H9 (cell line): ENCODE measurements around the gene UBE2V1. TPM values are rescaled to one million over a fixed set of nuclear protein-coding genes. Genes with fewer than 3 reads are reported as not detected.

Experiments
- DNase-seq: peaks from one replicate; pipeline ENCODE4 v3.0.0-alpha.2; 2017
- H2AFZ ChIP-seq: one replicate; pipeline ENCODE4 v1.6.1; 2013; ENCODE audit warnings: mild to moderate bottlenecking, low read length, control low read depth, moderate library complexity
- H2AK5ac ChIP-seq: 2 replicates; pipeline ENCODE4 v1.6.1; 2013; ENCODE audit warnings: low read length, control low read depth, mixed read lengths; ENCODE audit not compliant: insufficient read length
- H2BK120ac ChIP-seq: one replicate; pipeline ENCODE4 v1.6.1; 2013; ENCODE audit warnings: low read depth, mild to moderate bottlenecking, low read length, control low read depth, inconsistent platforms; ENCODE audit not compliant: poor library complexity, severe bottlenecking
- H2BK12ac ChIP-seq: 2 replicates; pipeline ENCODE4 v1.6.1; 2013; ENCODE audit warnings: low read length, control low read depth, mixed read lengths, low read depth; ENCODE audit not compliant: insufficient read length
- H2BK15ac ChIP-seq: 2 replicates; pipeline ENCODE4 v1.6.1; 2013; ENCODE audit warnings: low read depth, low read length, control low read depth
- H2BK20ac ChIP-seq: one replicate; pipeline ENCODE4 v1.6.1; 2013; ENCODE audit warnings: low read depth, mild to moderate bottlenecking, low read length, control low read depth, inconsistent platforms; ENCODE audit not compliant: poor library complexity, severe bottlenecking
- H2BK5ac ChIP-seq: 2 replicates; pipeline ENCODE4 v1.6.1; 2013; ENCODE audit warnings: low read length, control low read depth, mixed read lengths; ENCODE audit not compliant: insufficient read length
- H3K14ac ChIP-seq: 2 replicates; pipeline ENCODE4 v1.6.1; 2013; ENCODE audit warnings: low read length, control low read depth; ENCODE audit not compliant: insufficient read depth
- H3K18ac ChIP-seq: 2 replicates; pipeline ENCODE4 v1.6.1; 2013; ENCODE audit warnings: low read depth, mild to moderate bottlenecking, mixed read lengths, low read length, control low read depth; ENCODE audit not compliant: insufficient read length
- H3K23ac ChIP-seq: 2 replicates; pipeline ENCODE4 v1.6.1; 2013; ENCODE audit warnings: low read length, control low read depth, mixed read lengths, low read depth; ENCODE audit not compliant: insufficient read length
- H3K23me2 ChIP-seq: 2 replicates; pipeline ENCODE4 v1.6.1; 2013; ENCODE audit warnings: low read depth, mild to moderate bottlenecking, mixed read lengths, low read length, control low read depth; ENCODE audit not compliant: insufficient read length, poor library complexity, severe bottlenecking
- H3K27ac ChIP-seq: 2 replicates; pipeline ENCODE4 v1.5.1; 2013; ENCODE audit warnings: low read length, control low read depth, mixed read lengths, low read depth; ENCODE audit not compliant: insufficient read length
- H3K27me3 ChIP-seq: 2 replicates; pipeline ENCODE4 v1.6.1; 2013; ENCODE audit warnings: low read length, control low read depth, inconsistent platforms; ENCODE audit not compliant: insufficient read depth
- H3K4ac ChIP-seq: 2 replicates; pipeline ENCODE4 v1.6.1; 2013; ENCODE audit warnings: low read depth, mild to moderate bottlenecking, control low read depth, inconsistent platforms, low read length, moderate library complexity
- H3K4me1 ChIP-seq: 2 replicates; pipeline ENCODE4 v1.6.1; 2013; ENCODE audit warnings: low read length, control low read depth, inconsistent platforms; ENCODE audit not compliant: insufficient read depth
- H3K4me2 ChIP-seq: 2 replicates; pipeline ENCODE4 v1.6.1; 2013; ENCODE audit warnings: low read length, control low read depth, mixed read lengths; ENCODE audit not compliant: insufficient read length, insufficient read depth
- H3K56ac ChIP-seq: 2 replicates; pipeline ENCODE4 v1.6.1; 2013; ENCODE audit warnings: low read depth, mild to moderate bottlenecking, mixed read lengths, low read length, control low read depth; ENCODE audit not compliant: insufficient read length
- H3K79me1 ChIP-seq: 2 replicates; pipeline ENCODE4 v1.6.1; 2013; ENCODE audit warnings: low read depth, mild to moderate bottlenecking, moderate library complexity, low read length, control low read depth, inconsistent platforms; ENCODE audit not compliant: insufficient read depth, poor library complexity, severe bottlenecking
- H3K79me2 ChIP-seq: 2 replicates; pipeline ENCODE4 v1.6.1; 2013; ENCODE audit warnings: low read length, control low read depth, inconsistent platforms; ENCODE audit not compliant: insufficient read depth
- H3K9ac ChIP-seq: 2 replicates; pipeline ENCODE4 v1.6.1; 2013; ENCODE audit warnings: low read length, control low read depth, mixed read lengths; ENCODE audit not compliant: insufficient read length; ENCODE audit errors: extremely low read depth
- H3K9me3 ChIP-seq: one replicate; pipeline ENCODE4 v1.6.1; 2013; ENCODE audit warnings: low read depth, low read length, inconsistent platforms; ENCODE audit not compliant: control insufficient read depth
- H3T11ph ChIP-seq: one replicate; pipeline ENCODE4 v1.6.1; 2013; ENCODE audit warnings: mild to moderate bottlenecking, low read length, control low read depth, inconsistent platforms
- H4K20me1 ChIP-seq: one replicate; pipeline ENCODE4 v1.6.1; 2013; ENCODE audit not compliant: control insufficient read depth, insufficient read length, insufficient read depth
- H4K5ac ChIP-seq: 2 replicates; pipeline ENCODE4 v1.6.1; 2013; ENCODE audit warnings: low read depth, mild to moderate bottlenecking, mixed read lengths, low read length, control low read depth; ENCODE audit not compliant: insufficient read length
- H4K8ac ChIP-seq: replicated peaks from 2 replicates; pipeline ENCODE4 v1.6.1; 2013; ENCODE audit warnings: low read length, control low read depth, mixed read lengths, low read depth; ENCODE audit not compliant: insufficient read length
- H4K91ac ChIP-seq: 2 replicates; pipeline ENCODE4 v1.6.1; 2013; ENCODE audit warnings: low read depth, mild to moderate bottlenecking, moderate library complexity, mixed read lengths, low read length, control low read depth; ENCODE audit not compliant: insufficient read length
- H3K27ac Mint-ChIP-seq, 3 experiments: 2 replicates in 2 of 3; 3 replicates in 1 of 3; pipeline ENCODE4 v1.8.0; 2020 to 2021; ENCODE audit warnings: mixed read lengths in 3 of 3, mild to moderate bottlenecking in 1 of 3, moderate library complexity in 1 of 3
- H3K27me3 Mint-ChIP-seq: 2 replicates; pipeline ENCODE4 v1.8.0; 2021; ENCODE audit warnings: low read depth, mild to moderate bottlenecking, moderate library complexity, mixed read lengths
- H3K36me3 Mint-ChIP-seq, 3 experiments: 2 replicates in 2 of 3; 3 replicates in 1 of 3; pipeline ENCODE4 v1.8.0; 2020 to 2021; ENCODE audit warnings: low read depth in 3 of 3, mixed read lengths in 3 of 3; ENCODE audit not compliant: insufficient read depth in 1 of 3
- H3K4me1 Mint-ChIP-seq, 2 experiments: 2 replicates each; pipeline ENCODE4 v1.8.0; 2020; ENCODE audit warnings: mixed read lengths in 2 of 2
- H3K4me3 Mint-ChIP-seq, 2 experiments: 2 replicates in 1 of 2; 3 replicates in 1 of 2; pipeline ENCODE4 v1.8.0; 2020 to 2021; ENCODE audit warnings: mild to moderate bottlenecking in 2 of 2, mixed read lengths in 2 of 2, moderate library complexity in 1 of 2
- H3K9me3 Mint-ChIP-seq, 2 experiments: 2 replicates in 1 of 2; 3 replicates in 1 of 2; pipeline ENCODE4 v1.8.0; 2020; ENCODE audit warnings: mild to moderate bottlenecking in 2 of 2, mixed read lengths in 2 of 2, moderate library complexity in 1 of 2
- WGBS: extraction: QIAGEN DNeasy Blood & Tissue Kit; methylation state at CpG from one replicate; pipeline ENCODE4 v1.1.7; 2013; ENCODE audit warnings: missing lambda C conversion rate, low lambda C conversion rate, mixed read lengths; ENCODE audit not compliant: insufficient read length; ENCODE audit errors: extremely low coverage; 5-methylcytosine and 5-hydroxymethylcytosine counted together
- total RNA-seq: library from RNA; stranded (reverse); gene quantifications from 2 replicates; pipeline ENCODE4 v1.2.1, GENCODE V29; 2021
- TF ChIP-seq, protein P1 (sequence below): fragments of 200-600 bp; sonication (generic); conservative IDR thresholded peaks from 3 replicates; pipeline ENCODE4 v1.8.0; 2021; ENCODE audit warnings: antibody characterized with exemption, mild to moderate bottlenecking

Gene UBE2V1
- total RNA-seq, 1 experiment from 2014 or later: 152 TPM

DNA sequence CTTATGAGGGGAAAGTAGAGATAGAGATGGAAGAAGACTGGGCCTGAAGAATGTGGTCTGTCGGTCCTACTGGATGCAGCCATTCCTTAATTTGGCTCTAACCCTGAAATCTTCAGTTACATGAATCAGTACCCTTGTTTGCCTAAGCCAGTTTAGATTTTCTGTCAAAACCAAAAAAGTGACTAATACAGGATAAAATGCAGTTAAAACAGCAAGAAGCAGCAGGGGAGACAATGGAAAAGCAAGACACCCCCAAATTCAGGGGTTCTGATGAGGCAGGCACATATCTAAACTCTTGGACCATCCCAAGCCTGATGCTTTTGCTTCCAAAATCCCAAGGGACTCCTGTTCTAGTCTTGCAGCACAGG, 17.4 kb upstream of the UBE2V1 start:
- Mint-ChIP-seq H3K9me3 (no peaks in the 10 kb centered on the region), H3K4me1 (peaks cover 3 to 4% of the 10 kb centered on the region in 2 experiments; a peak in 3 of 4 replicates), H3K36me3 (peaks cover 28 to 65% (median 58%) of the 10 kb centered on the region in 3 experiments), H3K4me3 (no peak overlapping the region), H3K27me3 (no peaks in the 10 kb centered on the region), H3K27ac (peak overlapping the region in 1 of 3 experiments; percentile 46; a peak in 4 of 7 replicates)
- no peak overlapping the region for H3K4ac ChIP-seq
- H3K9me3 ChIP-seq: no peaks in the 10 kb centered on the region
- H4K8ac ChIP-seq: no peak overlapping the region
- no peak overlapping the region for H2BK20ac ChIP-seq
- H3K23ac ChIP-seq: no peak overlapping the region
- H3K9ac ChIP-seq: no peak overlapping the region
- DNase-seq: no peak
- H3K79me1 ChIP-seq: no peaks in the 10 kb centered on the region
- H2BK5ac ChIP-seq: no peak overlapping the region
- no peak overlapping the region for H3K14ac ChIP-seq
- H3K27ac ChIP-seq: no peak overlapping the region
- no peak overlapping the region for H3T11ph ChIP-seq
- no peak overlapping the region for H4K91ac ChIP-seq
- H2BK12ac ChIP-seq: no peak overlapping the region
- no peak overlapping the region for H2AK5ac ChIP-seq
- no peak overlapping the region for H2BK15ac ChIP-seq
- no peak overlapping the region for H3K56ac ChIP-seq
- no peaks in the 10 kb centered on the region for H3K27me3 ChIP-seq
- WGBS: no CpG with 5 or more reads among the region's 1 CpG
- no peak overlapping the region for H3K18ac ChIP-seq
- TF ChIP-seq, protein P1, sequence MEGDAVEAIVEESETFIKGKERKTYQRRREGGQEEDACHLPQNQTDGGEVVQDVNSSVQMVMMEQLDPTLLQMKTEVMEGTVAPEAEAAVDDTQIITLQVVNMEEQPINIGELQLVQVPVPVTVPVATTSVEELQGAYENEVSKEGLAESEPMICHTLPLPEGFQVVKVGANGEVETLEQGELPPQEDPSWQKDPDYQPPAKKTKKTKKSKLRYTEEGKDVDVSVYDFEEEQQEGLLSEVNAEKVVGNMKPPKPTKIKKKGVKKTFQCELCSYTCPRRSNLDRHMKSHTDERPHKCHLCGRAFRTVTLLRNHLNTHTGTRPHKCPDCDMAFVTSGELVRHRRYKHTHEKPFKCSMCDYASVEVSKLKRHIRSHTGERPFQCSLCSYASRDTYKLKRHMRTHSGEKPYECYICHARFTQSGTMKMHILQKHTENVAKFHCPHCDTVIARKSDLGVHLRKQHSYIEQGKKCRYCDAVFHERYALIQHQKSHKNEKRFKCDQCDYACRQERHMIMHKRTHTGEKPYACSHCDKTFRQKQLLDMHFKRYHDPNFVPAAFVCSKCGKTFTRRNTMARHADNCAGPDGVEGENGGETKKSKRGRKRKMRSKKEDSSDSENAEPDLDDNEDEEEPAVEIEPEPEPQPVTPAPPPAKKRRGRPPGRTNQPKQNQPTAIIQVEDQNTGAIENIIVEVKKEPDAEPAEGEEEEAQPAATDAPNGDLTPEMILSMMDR: no peak
- H4K5ac ChIP-seq: no peak overlapping the region
- no peaks in the 10 kb centered on the region for H3K79me2 ChIP-seq
- no peak overlapping the region for H2BK120ac ChIP-seq
- no peaks in the 10 kb centered on the region for H4K20me1 ChIP-seq
- no peak overlapping the region for H3K4me2 ChIP-seq
- H2AFZ ChIP-seq: no peak overlapping the region
- no peaks in the 10 kb centered on the region for H3K4me1 ChIP-seq
- H3K23me2 ChIP-seq: no peaks in the 10 kb centered on the region
